ENCODE data around the gene ADAMTSL4.

The ADAMTSL4 gene

GRCh38 chr1:150528196-150528595 lies 21.0 kb upstream of the ADAMTSL4 start:
- TF ChIP-seq OSR1 (CRISPR knock-in tag; IDR thresholded peaks at IDR 0.05) (no peak), SNAI2 (CRISPR knock-in tag; IDR thresholded peaks at IDR 0.05) (no peak), TOX (CRISPR knock-in tag; IDR thresholded peaks at IDR 0.05; ENCODE audit: borderline replicate concordance) (no peak), POU6F1 (CRISPR knock-in tag; IDR thresholded peaks at IDR 0.05; ENCODE audit: borderline replicate concordance, low read depth) (no peak), ZNF565 (CRISPR knock-in tag; conservative IDR thresholded peaks at IDR 0.05; ENCODE audit: low read depth) (no peak), TCF4 (CRISPR knock-in tag; IDR thresholded peaks at IDR 0.05; ENCODE audit: borderline replicate concordance) (no peak), ZNF70 (CRISPR knock-in tag; IDR thresholded peaks at IDR 0.05) (no peak), ZNF8 (CRISPR knock-in tag; IDR thresholded peaks at IDR 0.05) (no peak), BACH2 (CRISPR knock-in tag; IDR thresholded peaks at IDR 0.05; ENCODE audit: borderline replicate concordance) (no peak)
- TF ChIP-seq, protein P1, sequence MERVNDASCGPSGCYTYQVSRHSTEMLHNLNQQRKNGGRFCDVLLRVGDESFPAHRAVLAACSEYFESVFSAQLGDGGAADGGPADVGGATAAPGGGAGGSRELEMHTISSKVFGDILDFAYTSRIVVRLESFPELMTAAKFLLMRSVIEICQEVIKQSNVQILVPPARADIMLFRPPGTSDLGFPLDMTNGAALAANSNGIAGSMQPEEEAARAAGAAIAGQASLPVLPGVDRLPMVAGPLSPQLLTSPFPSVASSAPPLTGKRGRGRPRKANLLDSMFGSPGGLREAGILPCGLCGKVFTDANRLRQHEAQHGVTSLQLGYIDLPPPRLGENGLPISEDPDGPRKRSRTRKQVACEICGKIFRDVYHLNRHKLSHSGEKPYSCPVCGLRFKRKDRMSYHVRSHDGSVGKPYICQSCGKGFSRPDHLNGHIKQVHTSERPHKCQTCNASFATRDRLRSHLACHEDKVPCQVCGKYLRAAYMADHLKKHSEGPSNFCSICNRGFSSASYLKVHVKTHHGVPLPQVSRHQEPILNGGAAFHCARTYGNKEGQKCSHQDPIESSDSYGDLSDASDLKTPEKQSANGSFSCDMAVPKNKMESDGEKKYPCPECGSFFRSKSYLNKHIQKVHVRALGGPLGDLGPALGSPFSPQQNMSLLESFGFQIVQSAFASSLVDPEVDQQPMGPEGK (CRISPR knock-in tag; IDR thresholded peaks at IDR 0.05; ENCODE audit: borderline replicate concordance), result no peak
- no peak for ATAC-seq

- ATAC-seq, result no peak
- TF ChIP-seq ARNTL (CRISPR knock-in tag; IDR thresholded peaks at IDR 0.05; ENCODE audit: borderline replicate concordance, low read depth) (no peak), BACH2 (CRISPR knock-in tag; IDR thresholded peaks at IDR 0.05; ENCODE audit: borderline replicate concordance) (no peak), GLIS3 (CRISPR knock-in tag; IDR thresholded peaks at IDR 0.05) (no peak), ZFP3 (CRISPR knock-in tag; IDR thresholded peaks at IDR 0.05) (no peak), RARB (CRISPR knock-in tag; IDR thresholded peaks at IDR 0.05) (no peak), PPARA (CRISPR knock-in tag; IDR thresholded peaks at IDR 0.05; ENCODE audit: borderline replicate concordance) (no peak), ESRRG (CRISPR knock-in tag; IDR thresholded peaks at IDR 0.05) (no peak), ZC3H10 (CRISPR knock-in tag; IDR thresholded peaks at IDR 0.05) (no peak), ZFP30 (CRISPR knock-in tag; IDR thresholded peaks at IDR 0.05) (no peak), POU6F1 (CRISPR knock-in tag; IDR thresholded peaks at IDR 0.05; ENCODE audit: borderline replicate concordance, low read depth) (no peak)
- TF ChIP-seq, protein P1 (CRISPR knock-in tag; IDR thresholded peaks at IDR 0.05; ENCODE audit: borderline replicate concordance), result no peak
- TF ChIP-seq, protein P2, sequence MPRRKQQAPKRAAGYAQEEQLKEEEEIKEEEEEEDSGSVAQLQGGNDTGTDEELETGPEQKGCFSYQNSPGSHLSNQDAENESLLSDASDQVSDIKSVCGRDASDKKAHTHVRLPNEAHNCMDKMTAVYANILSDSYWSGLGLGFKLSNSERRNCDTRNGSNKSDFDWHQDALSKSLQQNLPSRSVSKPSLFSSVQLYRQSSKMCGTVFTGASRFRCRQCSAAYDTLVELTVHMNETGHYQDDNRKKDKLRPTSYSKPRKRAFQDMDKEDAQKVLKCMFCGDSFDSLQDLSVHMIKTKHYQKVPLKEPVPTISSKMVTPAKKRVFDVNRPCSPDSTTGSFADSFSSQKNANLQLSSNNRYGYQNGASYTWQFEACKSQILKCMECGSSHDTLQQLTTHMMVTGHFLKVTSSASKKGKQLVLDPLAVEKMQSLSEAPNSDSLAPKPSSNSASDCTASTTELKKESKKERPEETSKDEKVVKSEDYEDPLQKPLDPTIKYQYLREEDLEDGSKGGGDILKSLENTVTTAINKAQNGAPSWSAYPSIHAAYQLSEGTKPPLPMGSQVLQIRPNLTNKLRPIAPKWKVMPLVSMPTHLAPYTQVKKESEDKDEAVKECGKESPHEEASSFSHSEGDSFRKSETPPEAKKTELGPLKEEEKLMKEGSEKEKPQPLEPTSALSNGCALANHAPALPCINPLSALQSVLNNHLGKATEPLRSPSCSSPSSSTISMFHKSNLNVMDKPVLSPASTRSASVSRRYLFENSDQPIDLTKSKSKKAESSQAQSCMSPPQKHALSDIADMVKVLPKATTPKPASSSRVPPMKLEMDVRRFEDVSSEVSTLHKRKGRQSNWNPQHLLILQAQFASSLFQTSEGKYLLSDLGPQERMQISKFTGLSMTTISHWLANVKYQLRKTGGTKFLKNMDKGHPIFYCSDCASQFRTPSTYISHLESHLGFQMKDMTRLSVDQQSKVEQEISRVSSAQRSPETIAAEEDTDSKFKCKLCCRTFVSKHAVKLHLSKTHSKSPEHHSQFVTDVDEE (CRISPR knock-in tag; IDR thresholded peaks at IDR 0.05), result no peak
Measured at GRCh38 chr1:150529017-150529416, 20.2 kb upstream of the ADAMTSL4 start.

- no peak for TF ChIP-seq ZFP30 (CRISPR knock-in tag; IDR thresholded peaks at IDR 0.05)
- TF ChIP-seq ESRRG (CRISPR knock-in tag; IDR thresholded peaks at IDR 0.05), result no peak
- TF ChIP-seq, protein P2 (CRISPR knock-in tag; IDR thresholded peaks at IDR 0.05), result no peak
- no peak for TF ChIP-seq BACH2 (CRISPR knock-in tag; IDR thresholded peaks at IDR 0.05; ENCODE audit: borderline replicate concordance)
- no peak for TF ChIP-seq SNAI2 (CRISPR knock-in tag; IDR thresholded peaks at IDR 0.05)
- TF ChIP-seq ZNF70 (CRISPR knock-in tag; IDR thresholded peaks at IDR 0.05), result no peak
- no peak for TF ChIP-seq ARNTL (CRISPR knock-in tag; IDR thresholded peaks at IDR 0.05; ENCODE audit: borderline replicate concordance, low read depth)
- TF ChIP-seq, protein P1 (CRISPR knock-in tag; IDR thresholded peaks at IDR 0.05; ENCODE audit: borderline replicate concordance), result no peak
- no peak for TF ChIP-seq ISL1 (CRISPR knock-in tag; IDR thresholded peaks at IDR 0.05)
- no peak for TF ChIP-seq ZC3H10 (CRISPR knock-in tag; IDR thresholded peaks at IDR 0.05)
- TF ChIP-seq TOX (CRISPR knock-in tag; IDR thresholded peaks at IDR 0.05; ENCODE audit: borderline replicate concordance), result no peak
- TF ChIP-seq RARB (CRISPR knock-in tag; IDR thresholded peaks at IDR 0.05), result no peak
- TF ChIP-seq ZNF8 (CRISPR knock-in tag; IDR thresholded peaks at IDR 0.05), result no peak
- no peak for ATAC-seq
Measured at GRCh38 chr1:150530491-150531159, 18.6 kb upstream of the ADAMTSL4 start.

Data from SK-N-SH treated with all-trans-retinoic acid at 6 μM for 48 hours (cell line).